ENCODE results near the gene FAM193B. TPM values are rescaled to one million over a fixed set of nuclear protein-coding genes. Genes with fewer than 3 reads are reported as not detected.

Gene FAM193B
- total and polyA plus RNA-seq, 7 donors, result 9.0 to 87.4 (median 41.8) TPM

DNA sequence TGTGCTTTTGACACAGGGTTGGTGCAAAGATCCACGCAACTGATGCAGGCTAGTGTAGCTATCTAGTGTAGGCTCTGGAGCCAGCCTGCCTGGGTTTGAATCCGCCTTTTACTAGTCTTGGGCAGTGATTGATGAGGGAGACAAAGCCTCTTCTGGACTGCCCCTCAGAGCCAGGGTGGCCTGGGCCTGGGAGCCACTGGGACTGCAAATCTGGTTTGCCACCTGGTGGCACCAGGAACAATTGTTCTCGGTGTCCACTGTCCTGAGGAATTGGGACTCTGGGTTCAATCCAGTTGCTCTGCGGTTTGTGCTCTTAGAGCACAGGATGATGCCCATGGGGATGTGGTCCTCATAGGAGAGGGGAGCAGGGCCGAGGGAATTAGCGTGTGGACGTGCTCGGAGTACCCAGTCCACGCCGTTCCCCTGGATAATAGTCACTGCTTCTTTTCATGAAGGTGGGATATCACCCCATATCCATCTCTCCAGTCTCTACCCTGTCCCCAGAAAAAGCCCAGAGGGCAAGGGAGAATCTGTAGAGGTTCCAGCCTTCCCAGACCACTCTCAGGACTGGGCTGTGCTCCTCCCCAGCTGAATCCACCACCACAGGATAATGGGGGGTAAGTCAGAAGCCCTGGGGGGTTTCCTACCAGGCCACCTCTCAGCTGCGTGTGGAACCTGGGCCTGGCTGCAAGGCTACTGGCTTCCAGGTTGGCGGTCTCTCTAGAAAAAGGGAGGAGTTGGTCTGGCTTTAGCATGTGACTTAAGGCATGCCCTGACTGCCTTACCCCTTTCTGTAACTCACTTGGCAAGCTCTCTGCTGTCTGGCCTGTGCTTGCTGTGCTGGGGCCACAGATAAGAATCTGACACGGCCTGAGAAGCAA lies 47.5 kb upstream of the FAM193B start:
- intact Hi-C loops (cut with DNase I), result loop anchor here (2.0 kb wide), 1 partner anchor 47 kb away; the partner anchor contains the start of gene FAM193B
- no peaks in the 10 kb centered on the region for H3K27me3 ChIP-seq
- no peak overlapping the region for H3K27ac ChIP-seq
- peaks cover 0 to 7% (median 0%) of the 10 kb centered on the region in 4 donors for H3K36me3 ChIP-seq
- TF ChIP-seq EP300 (IDR thresholded peaks at IDR 0.05), result no peak
- no peak for TF ChIP-seq CTCF (IDR thresholded peaks at IDR 0.05)
- TF ChIP-seq POLR2AphosphoS5 (IDR thresholded peaks at IDR 0.05), result no peak
- TF ChIP-seq POLR2A (IDR thresholded peaks at IDR 0.05), result no peak
- peaks cover 0 to 21% (median 13%) of the 10 kb centered on the region in 4 donors for H3K4me1 ChIP-seq
- H3K9me3 ChIP-seq, result no peaks in the 10 kb centered on the region
- DNase-seq, result no peak
- H3K4me3 ChIP-seq, result no peak overlapping the region
- WGBS, 2 donors, result 89 to 96% methylated on average over 13 of the region's 13 CpGs

DNA sequence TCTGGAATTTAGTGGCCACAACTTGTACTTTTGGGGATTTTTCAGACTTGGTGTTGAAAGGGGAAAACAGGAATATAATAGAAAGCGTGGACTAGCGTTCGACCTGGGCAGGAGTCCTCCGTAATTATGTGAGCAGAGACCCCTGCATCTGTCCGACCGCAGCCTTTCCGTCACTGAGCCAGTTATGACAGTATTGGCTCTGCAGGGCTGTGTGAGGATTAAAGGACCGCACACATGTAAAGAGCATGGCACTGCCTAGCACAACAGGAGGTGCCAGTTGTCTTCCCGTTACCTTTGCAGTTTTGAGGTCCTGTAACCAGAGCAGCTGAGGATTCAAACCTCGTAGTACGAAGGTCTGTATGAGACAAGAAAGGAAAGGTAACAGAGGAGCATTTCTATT lies 46.8 kb upstream of the FAM193B start:
- TF ChIP-seq POLR2AphosphoS5 (IDR thresholded peaks at IDR 0.05), result no peak
- TF ChIP-seq EP300 (IDR thresholded peaks at IDR 0.05), result no peak
- no peak for TF ChIP-seq POLR2A (IDR thresholded peaks at IDR 0.05)
- no peak for TF ChIP-seq CTCF (IDR thresholded peaks at IDR 0.05)
- 94% methylated on average over 11 of the region's 11 CpGs for WGBS, 2 donors
- Histone ChIP-seq H3K36me3 (peaks cover 0 to 14% (median 3%) of the 10 kb centered on the region in 4 donors), H3K4me1 (peaks cover 0 to 21% (median 13%) of the 10 kb centered on the region in 4 donors), H3K9me3 (no peaks in the 10 kb centered on the region), H3K27me3 (no peaks in the 10 kb centered on the region), H3K27ac (peak overlapping the region in 1 of 4 donors; percentile 88), H3K4me3 (peak overlapping the region in 2 of 4 donors; percentile 74 to 92)
- intact Hi-C loops (cut with DNase I), result loop anchor here (2.0 kb wide), 1 partner anchor 46 kb away; the partner anchor contains the start of gene FAM193B
- DNase-seq, result no peak

GRCh38 chr5:177600508-177601018 lies 46.2 kb upstream of the FAM193B start:
- Histone ChIP-seq H3K27me3 (no peaks in the 10 kb centered on the region), H3K27ac (peak overlapping the region; percentile 88 to 90 (median 88)), H3K36me3 (peaks cover 4 to 15% (median 7%) of the 10 kb centered on the region in 4 donors), H3K9me3 (no peaks in the 10 kb centered on the region), H3K4me1 (peaks cover 0 to 21% (median 13%) of the 10 kb centered on the region in 4 donors), H3K4me3 (peak overlapping the region; percentile 74 to 92 (median 82))
- no peak for DNase-seq
- 2 to 5% methylated on average over 16 of the region's 16 CpGs for WGBS, 2 donors
- intact Hi-C loops (cut with DNase I), result loop anchor here (2.0 kb wide), 1 partner anchor 46 kb away; the partner anchor contains the start of gene FAM193B
- no peak for TF ChIP-seq POLR2A (IDR thresholded peaks at IDR 0.05)
- TF ChIP-seq POLR2AphosphoS5 (IDR thresholded peaks at IDR 0.05), result peak in 1 of 4 donors; percentile 14
- no peak for TF ChIP-seq CTCF (IDR thresholded peaks at IDR 0.05)
- TF ChIP-seq EP300 (IDR thresholded peaks at IDR 0.05), result no peak

DNA sequence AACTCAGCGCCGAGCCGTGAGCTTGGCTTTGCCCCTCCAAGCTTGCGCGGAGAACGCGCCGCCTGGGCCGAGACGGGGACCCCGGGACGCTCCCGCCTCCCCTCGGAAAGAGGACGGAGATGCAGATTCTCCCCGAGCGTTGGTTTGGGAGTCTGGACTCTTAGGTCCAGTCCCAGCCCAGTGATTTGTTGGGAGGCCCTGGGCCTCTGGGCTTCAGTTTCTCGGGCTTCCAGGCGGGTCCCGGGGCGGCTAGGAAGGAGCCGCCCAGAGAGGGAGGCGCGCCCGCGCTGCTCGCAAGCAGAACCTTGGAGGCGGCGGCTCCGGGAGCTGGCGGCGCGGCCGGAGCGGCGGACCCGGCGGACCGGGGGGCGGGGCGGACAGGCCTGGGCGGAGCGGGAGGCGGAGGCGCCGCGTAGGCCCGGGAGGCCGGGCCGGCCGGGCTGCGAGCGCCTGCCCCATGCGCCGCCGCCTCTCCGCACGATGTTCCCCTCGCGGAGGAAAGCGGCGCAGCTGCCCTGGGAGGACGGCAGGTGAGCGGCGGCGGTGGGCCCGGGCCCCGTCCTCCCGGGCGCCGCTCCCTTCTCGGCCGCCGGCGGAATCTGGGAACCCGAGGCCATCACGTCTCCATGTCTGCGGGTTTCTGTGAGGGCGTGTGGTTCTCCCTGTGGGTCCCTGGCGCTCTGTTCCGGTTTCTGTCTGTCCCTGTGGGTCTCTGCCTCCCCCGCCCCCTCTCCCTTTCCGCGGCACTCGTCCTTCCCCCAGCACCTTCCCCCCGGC lies 45.6 kb upstream of the FAM193B start, which contains the start of gene B4GALT7:
Gene B4GALT7 (plus strand): TSS at position 402 of the 777 bp plus-strand sequence. CDS start 79 bp downstream, at position 481.
- 0 to 1% methylated on average over 86 of the region's 86 CpGs for WGBS, 2 donors
- TF ChIP-seq EP300 (IDR thresholded peaks at IDR 0.05) (no peak), CTCF (IDR thresholded peaks at IDR 0.05) (no peak), POLR2A (IDR thresholded peaks at IDR 0.05) (peak; percentile 12 to 39), POLR2AphosphoS5 (IDR thresholded peaks at IDR 0.05) (peak in 2 of 4 donors; percentile 81)
- intact Hi-C loops (cut with DNase I), result loop anchor here (2.0 kb wide), 1 partner anchor 45 kb away; the partner anchor contains the start of gene FAM193B
- no peaks in the 10 kb centered on the region for H3K27me3 ChIP-seq
- peak within 1 kb of the TSS; percentile 74 to 92 (median 82) for H3K4me3 ChIP-seq
- H3K4me1 ChIP-seq, result peaks cover 0 to 21% (median 13%) of the 10 kb centered on the region in 4 donors
- DNase-seq, result peak; percentile 91
- H3K27ac ChIP-seq, result peak within 1 kb of the TSS; percentile 88 to 90 (median 88)
- H3K9me3 ChIP-seq, result no peaks in the 10 kb centered on the region
- H3K36me3 ChIP-seq, result peaks cover 7 to 20% (median 13%) of the 10 kb centered on the region in 4 donors

Data from sigmoid colon (tissue), 7 donors.